HepG2 (cell line): ENCODE data around the gene CA14. TPM values are rescaled to one million over a fixed set of nuclear protein-coding genes. Genes with fewer than 3 reads are reported as not detected.

Experiments used
- HBP1 ChIP-seq: IDR thresholded peaks from 2 replicates; pipeline ENCODE4 v1.6.1; 2016; ENCODE audit warnings: low read depth, control low read depth
- MBD4 ChIP-seq: IDR thresholded peaks from 2 replicates; pipeline ENCODE4 v1.6.1; 2012; ENCODE audit warnings: low read length, inconsistent platforms, borderline replicate concordance
- MYNN ChIP-seq: sonication (generic); formaldehyde crosslinking; IDR thresholded peaks from 2 replicates; pipeline ENCODE4 v1.4.0; 2020; ENCODE audit warnings: mild to moderate bottlenecking, low read depth, missing genetic modification reagents
- NR2F6 ChIP-seq, 2 experiments: IDR thresholded peaks; 2 replicates each; pipeline ENCODE4 v1.6.1; 2016; ENCODE audit warnings: antibody characterized with exemption in 1 of 2, mild to moderate bottlenecking in 1 of 2
- SAP130 ChIP-seq: IDR thresholded peaks from 2 replicates; pipeline ENCODE4 v1.6.1; 2016; ENCODE audit warnings: low read depth
- SRY ChIP-seq: sonication (generic); formaldehyde crosslinking; IDR thresholded peaks from 2 replicates; pipeline ENCODE4 v1.8.0; 2022; ENCODE audit warnings: mild to moderate bottlenecking, missing genetic modification reagents
- ZNF543 ChIP-seq: sonication (generic); formaldehyde crosslinking; IDR thresholded peaks from 2 replicates; pipeline ENCODE4 v1.4.0; 2020; ENCODE audit warnings: mild to moderate bottlenecking, missing genetic modification reagents
- ZNF562 ChIP-seq: sonication (generic); formaldehyde crosslinking; IDR thresholded peaks from 2 replicates; pipeline ENCODE4 v1.8.0; 2022; ENCODE audit warnings: missing genetic modification reagents, borderline replicate concordance
- ZNF720 ChIP-seq: sonication (generic); formaldehyde crosslinking; IDR thresholded peaks from 2 replicates; pipeline ENCODE4 v1.4.0; 2020; ENCODE audit warnings: missing genetic modification reagents
- ZNF724P ChIP-seq: sonication (generic); formaldehyde crosslinking; IDR thresholded peaks from 2 replicates; pipeline ENCODE4 v1.8.0; 2022; ENCODE audit warnings: missing genetic modification reagents, borderline replicate concordance
- polyA plus RNA-seq, 8 experiments: library from polyadenylated mRNA; depleted of rRNA in 3 of 8; stranded (reverse) in 7 of 8; unstranded in 1 of 8; fragments of >200 nt; fragmentation: Illumina TruSeq in 4 of 8; extraction: Trizol in 4 of 8; gene quantifications; 2 replicates each; pipeline versions ENCODE4 v1.2.1 to v1.2.3, GENCODE V29; 2011 to 2016; ENCODE audit warnings: low read depth in 4 of 8, missing spikeins in 1 of 8, mixed read lengths in 1 of 8; ENCODE audit not compliant: insufficient read depth in 1 of 8
- total RNA-seq, 5 experiments: library from RNA; depleted of rRNA; stranded (reverse); fragments of >200 nt; fragmentation: Illumina TruSeq; extraction: Trizol; gene quantifications; 2 replicates each; pipeline ENCODE4 v1.2.3, GENCODE V29; 2016; ENCODE audit warnings: low read depth in 1 of 5
- TF ChIP-seq, protein P1 (sequence below): sonication (generic); formaldehyde crosslinking; conservative IDR thresholded peaks from 2 replicates; pipeline ENCODE4 v1.8.0; 2022; ENCODE audit warnings: low read depth, missing genetic modification reagents
- TF ChIP-seq, protein P2 (sequence below), 2 experiments: sonication (generic) in 1 of 2; formaldehyde crosslinking in 1 of 2; IDR thresholded peaks; 2 replicates each; pipeline versions ENCODE4 v1.4.0 to v1.6.1; 2016 to 2020; ENCODE audit warnings: borderline replicate concordance in 1 of 2, low read depth in 1 of 2, mild to moderate bottlenecking in 1 of 2, missing genetic modification reagents in 1 of 2
- TF ChIP-seq, protein P3 (sequence below): IDR thresholded peaks from 2 replicates; pipeline ENCODE4 v1.6.1; 2016
- TF ChIP-seq, protein P4 (sequence below): sonication (generic); formaldehyde crosslinking; IDR thresholded peaks from 2 replicates; pipeline ENCODE4 v1.5.0; 2020; ENCODE audit warnings: mild to moderate bottlenecking, missing genetic modification reagents

The CA14 gene
- total and polyA plus RNA-seq, 2 of the 13 experiments (the other 11 are each of a cell fraction or from before 2014, with no cell fraction given), result 2.4 to 8.5 TPM

- TF ChIP-seq HBP1 (CRISPR knock-in tag) (no peak), SAP130 (CRISPR knock-in tag) (peak; percentile 59; the same call in 1 of the 2 replicates), ZNF724P (CRISPR knock-in tag) (no peak), MYNN (CRISPR knock-in tag) (no peak), ZNF720 (CRISPR knock-in tag) (no peak), ZNF543 (CRISPR knock-in tag) (no peak), ZNF562 (CRISPR knock-in tag) (no peak), NR2F6 (IDR thresholded peaks at IDR 0.05) (no peak), NR2F6 (CRISPR knock-in tag; IDR thresholded peaks at IDR 0.05) (peak; percentile 31; the same call in 1 of the 2 replicates), SRY (CRISPR knock-in tag) (no peak), MBD4 (no peak)
- TF ChIP-seq, protein P1, sequence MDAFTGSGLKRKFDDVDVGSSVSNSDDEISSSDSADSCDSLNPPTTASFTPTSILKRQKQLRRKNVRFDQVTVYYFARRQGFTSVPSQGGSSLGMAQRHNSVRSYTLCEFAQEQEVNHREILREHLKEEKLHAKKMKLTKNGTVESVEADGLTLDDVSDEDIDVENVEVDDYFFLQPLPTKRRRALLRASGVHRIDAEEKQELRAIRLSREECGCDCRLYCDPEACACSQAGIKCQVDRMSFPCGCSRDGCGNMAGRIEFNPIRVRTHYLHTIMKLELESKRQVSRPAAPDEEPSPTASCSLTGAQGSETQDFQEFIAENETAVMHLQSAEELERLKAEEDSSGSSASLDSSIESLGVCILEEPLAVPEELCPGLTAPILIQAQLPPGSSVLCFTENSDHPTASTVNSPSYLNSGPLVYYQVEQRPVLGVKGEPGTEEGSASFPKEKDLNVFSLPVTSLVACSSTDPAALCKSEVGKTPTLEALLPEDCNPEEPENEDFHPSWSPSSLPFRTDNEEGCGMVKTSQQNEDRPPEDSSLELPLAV, result no peak
- TF ChIP-seq, protein P2, sequence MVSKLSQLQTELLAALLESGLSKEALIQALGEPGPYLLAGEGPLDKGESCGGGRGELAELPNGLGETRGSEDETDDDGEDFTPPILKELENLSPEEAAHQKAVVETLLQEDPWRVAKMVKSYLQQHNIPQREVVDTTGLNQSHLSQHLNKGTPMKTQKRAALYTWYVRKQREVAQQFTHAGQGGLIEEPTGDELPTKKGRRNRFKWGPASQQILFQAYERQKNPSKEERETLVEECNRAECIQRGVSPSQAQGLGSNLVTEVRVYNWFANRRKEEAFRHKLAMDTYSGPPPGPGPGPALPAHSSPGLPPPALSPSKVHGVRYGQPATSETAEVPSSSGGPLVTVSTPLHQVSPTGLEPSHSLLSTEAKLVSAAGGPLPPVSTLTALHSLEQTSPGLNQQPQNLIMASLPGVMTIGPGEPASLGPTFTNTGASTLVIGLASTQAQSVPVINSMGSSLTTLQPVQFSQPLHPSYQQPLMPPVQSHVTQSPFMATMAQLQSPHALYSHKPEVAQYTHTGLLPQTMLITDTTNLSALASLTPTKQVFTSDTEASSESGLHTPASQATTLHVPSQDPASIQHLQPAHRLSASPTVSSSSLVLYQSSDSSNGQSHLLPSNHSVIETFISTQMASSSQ (IDR thresholded peaks at IDR 0.05; ENCODE audit: low read depth), result no peak
- TF ChIP-seq, protein P2 (CRISPR knock-in tag; IDR thresholded peaks at IDR 0.05; ENCODE audit: borderline replicate concordance), result no peak
- TF ChIP-seq, protein P3, sequence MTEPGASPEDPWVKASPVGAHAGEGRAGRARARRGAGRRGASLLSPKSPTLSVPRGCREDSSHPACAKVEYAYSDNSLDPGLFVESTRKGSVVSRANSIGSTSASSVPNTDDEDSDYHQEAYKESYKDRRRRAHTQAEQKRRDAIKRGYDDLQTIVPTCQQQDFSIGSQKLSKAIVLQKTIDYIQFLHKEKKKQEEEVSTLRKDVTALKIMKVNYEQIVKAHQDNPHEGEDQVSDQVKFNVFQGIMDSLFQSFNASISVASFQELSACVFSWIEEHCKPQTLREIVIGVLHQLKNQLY (CRISPR knock-in tag), result no peak
- TF ChIP-seq, protein P4, sequence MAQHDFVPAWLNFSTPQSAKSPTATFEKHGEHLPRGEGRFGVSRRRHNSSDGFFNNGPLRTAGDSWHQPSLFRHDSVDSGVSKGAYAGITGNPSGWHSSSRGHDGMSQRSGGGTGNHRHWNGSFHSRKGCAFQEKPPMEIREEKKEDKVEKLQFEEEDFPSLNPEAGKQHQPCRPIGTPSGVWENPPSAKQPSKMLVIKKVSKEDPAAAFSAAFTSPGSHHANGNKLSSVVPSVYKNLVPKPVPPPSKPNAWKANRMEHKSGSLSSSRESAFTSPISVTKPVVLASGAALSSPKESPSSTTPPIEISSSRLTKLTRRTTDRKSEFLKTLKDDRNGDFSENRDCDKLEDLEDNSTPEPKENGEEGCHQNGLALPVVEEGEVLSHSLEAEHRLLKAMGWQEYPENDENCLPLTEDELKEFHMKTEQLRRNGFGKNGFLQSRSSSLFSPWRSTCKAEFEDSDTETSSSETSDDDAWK (CRISPR knock-in tag), result no peak
These were observed 2.4 kb downstream of the CA14 start (continued) for GRCh38 chr1:150259758-150260669.
